NOMO-1 treated with dmso at 0.1 percent for 144 hours (cell line): Measurements from ENCODE around the gene SORCS3.
"Not testable (repeated sequence)": the region's sequence is repeated elsewhere in the genome, so short reads cannot be mapped to it uniquely, and the experiment has no call there.

Experiments used
- DNase-seq: peaks from one replicate; lab custom pipeline; 2025; ENCODE audit not compliant: unreplicated experiment; lab: John Stamatoyannopoulos, UW

SORCS3 gene

GRCh38 chr10:104689547-104689946 is 48.5 kb downstream of the SORCS3 start:
- no peak for DNase-seq

DNA sequence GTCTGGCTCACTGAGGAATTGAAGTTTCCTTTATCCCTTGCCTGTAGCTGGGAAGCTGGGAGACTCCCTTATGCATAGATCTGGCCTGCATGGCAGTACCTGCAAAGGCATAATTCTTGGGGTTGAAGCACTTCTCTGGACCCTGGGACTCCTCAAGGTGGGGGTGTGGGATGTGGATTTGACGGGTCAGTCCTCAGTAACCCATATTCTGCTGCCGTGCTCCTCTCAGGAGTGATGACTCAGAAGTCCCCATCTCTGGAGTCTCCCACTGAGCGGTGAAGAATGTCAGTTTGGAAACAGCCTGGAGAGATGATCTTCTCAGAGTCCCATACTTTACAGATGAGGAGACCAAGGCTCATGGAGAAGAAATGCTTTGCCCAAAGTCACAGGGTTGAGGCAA is 49.0 kb downstream of the SORCS3 start:
- no peak for DNase-seq

DNA sequence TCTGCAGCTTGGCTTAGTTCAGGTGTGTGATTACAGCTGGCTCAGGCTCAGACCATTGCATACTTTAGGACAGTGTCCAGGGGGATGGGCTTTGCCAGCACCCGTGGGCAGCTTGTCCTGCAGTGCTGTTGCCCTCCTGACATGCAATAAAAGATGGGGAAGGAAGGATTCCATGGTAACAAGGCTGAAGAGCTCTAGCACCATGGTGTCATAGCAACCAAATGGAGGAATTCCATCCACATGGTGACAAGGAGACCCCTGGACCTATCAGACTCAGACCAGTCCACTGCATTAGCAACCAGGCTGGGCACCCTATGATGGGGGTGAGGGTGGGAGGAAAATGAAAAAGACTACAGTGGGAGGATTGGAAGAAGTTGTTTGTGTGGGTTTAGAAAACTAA is 49.9 kb downstream of the SORCS3 start:
- DNase-seq: no peak

DNA sequence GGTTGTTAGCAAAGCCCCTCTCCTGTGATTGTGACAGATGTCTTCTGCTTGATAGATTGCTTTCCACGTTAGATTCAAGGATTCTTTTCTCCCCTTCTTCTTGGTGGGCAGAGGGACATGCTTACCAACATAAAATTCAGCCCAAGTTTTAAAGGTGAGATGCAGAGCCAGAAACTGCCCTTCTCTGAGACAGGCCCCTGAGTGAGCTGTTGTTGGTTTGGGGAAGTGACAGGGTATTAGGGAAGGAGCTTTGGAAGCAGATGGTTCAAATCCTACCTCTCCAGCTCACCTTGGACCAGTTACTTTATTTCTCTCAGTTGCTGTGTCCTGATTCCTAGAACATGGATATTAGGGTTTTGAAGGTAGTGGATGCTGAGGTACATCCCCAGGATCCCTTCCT is 53.0 kb downstream of the SORCS3 start:
- no peak for DNase-seq

DNA sequence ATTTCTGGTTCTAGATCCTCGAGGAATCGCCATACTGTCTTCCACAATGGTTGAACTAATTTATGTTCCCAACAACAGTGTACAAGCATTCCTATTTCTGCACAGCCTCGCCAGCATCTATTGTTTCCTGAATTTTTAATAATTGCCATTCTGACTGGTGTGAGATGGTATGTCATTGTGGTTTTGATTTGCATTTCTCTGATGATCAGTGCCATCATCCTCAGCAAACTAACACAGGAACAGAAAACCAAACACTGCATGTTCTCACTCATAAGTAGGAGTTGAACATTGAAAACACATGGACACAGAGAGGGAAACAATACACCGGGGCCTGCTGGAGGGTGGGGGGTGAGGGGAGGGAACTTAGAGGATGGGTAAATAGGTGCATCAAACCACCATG is 62.2 kb downstream of the SORCS3 start:
- DNase-seq: not testable (repeated sequence)

- DNase-seq: no peak
Observed at GRCh38 chr10:104706886-104707285, 65.8 kb downstream of the SORCS3 start.

GRCh38 chr10:104707602-104708459 is 66.7 kb downstream of the SORCS3 start:
- no peak for DNase-seq

GRCh38 chr10:104711302-104711721 is 70.2 kb downstream of the SORCS3 start:
- DNase-seq: no peak

- DNase-seq: not testable (repeated sequence)
Observed at GRCh38 chr10:104730593-104730992, 89.5 kb downstream of the SORCS3 start.

DNA sequence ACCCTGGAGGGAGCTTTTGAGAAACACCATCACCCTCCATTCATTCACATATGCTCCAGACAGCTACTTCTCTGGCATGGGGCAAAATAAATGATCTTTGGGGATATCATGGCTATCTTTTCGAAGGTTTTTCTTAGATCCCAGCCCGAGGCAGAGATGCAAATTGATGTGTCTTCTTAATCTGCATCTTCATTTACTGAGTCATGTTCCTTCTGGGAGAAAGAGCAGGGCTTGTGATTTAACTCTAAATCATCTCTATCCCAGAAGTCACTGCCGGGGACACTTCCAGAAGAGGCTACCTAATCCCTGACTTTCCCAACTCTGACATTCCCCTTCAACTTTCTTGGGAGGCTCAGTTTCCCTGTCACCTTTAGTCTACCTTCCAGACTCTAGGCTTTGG is 90.1 kb downstream of the SORCS3 start:
- DNase-seq: no peak

DNA sequence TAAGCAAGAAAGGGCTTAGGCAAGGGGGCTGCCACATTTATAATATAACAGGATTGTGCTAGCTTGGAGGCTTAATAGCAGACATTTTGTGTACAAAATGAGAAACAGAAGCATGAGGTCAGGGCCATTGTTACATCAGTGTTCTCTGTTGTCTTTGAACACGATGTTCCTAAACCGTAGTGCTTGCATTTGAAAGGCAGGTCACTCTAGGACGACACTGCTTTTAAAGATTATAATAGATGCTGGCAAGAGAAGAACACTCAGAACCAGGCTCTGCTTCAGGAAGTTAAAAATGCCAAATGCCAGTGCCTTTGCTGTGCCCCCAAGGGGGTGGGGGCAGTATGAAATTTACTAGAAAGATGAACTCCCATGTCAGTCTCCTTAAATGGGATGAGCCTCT is 91.1 kb downstream of the SORCS3 start:
- no peak for DNase-seq

DNA sequence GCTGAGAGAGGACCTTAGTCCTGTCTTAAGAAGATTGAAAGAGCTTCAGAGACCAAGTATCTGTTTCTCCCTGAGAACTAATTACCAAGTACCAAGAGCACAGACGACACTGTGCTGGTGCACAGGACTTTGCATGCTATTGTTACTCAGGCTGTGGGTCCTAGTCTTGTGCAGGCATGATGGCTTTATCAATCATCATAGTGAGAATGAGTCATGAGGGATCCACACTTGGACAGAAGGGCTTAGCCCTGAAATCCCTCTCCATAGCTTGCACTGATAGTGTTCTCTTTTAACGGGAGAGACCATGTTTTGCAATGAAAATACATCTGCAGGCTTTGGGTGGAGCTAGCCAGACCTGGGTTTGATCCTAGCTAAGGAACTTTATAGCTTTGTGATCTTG is 93.3 kb downstream of the SORCS3 start:
- DNase-seq: no peak

- no peak for DNase-seq
Observed at GRCh38 chr10:104735036-104735756, 94.1 kb downstream of the SORCS3 start.

DNA sequence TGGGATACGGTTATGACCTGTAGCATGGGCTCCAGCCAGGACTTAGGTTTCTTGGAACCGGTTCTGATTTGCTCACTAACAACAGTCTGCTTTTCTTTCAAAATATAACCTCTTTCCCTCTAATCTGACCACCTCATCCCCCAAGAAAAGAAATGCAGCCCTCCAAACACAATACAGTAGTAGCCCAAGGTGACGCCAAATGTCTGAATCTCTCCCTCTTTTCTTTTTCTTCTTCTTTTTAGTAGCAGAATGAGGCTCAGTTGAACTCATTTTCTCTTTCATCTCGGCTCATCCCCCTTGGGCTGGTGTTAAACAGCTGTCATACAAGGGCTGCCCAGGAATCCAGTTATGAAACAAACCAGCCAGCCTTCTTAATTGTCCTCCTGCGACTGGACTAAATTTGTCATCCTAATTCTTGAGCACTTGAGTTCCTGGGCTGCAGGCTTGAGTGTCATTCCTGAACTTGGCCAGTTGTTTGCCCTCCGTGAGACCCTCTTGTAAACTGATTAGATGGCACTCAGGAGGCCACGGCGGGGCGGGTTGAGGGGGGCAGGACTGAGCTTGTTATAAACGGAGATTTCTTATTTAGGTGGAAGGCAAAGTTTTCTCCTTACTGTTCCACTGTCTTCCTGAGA is 94.8 kb downstream of the SORCS3 start:
- no peak for DNase-seq

- no peak for DNase-seq
Observed at GRCh38 chr10:104741127-104741526, 100.0 kb downstream of the SORCS3 start.

DNA sequence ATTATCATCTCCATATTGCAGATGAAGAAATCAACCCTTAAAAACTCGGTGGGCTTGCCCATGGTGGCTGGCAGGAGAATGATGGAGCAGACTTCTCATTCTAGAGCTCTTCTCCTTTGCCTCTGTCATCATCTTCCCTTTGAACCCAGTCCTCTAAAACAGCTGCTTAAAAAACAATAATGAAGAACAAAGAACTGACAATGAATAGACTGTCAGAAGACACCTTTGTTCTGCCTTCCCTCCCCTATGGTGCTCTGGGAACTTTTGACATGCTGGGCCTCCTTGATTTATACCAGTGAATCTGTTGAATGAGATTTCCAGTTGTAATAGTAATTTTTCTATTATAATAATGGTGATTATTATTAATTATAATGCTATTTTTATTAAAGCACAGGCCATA is 103.0 kb downstream of the SORCS3 start:
- no peak for DNase-seq

DNA sequence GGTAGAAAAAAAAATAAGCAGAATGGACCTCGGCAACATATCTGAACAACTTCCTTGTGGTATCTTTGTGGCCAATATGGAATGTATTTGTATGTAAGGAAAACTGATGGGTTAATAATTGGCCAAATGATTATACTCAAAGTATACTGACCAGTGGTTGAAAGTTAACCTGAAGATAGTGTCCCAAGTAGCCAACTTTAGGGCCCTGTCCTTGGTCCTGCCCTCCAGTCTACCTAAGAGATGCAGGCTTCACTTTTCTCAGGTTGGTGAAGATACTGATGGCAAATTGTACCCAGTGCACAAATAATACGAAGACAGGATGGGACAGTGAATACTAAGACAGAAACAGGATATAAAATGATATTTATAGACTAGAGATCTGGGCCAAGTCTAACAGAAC is 109.2 kb downstream of the SORCS3 start:
- no peak for DNase-seq

- no peak for DNase-seq
Observed at GRCh38 chr10:104762793-104763192, 121.7 kb downstream of the SORCS3 start.

DNA sequence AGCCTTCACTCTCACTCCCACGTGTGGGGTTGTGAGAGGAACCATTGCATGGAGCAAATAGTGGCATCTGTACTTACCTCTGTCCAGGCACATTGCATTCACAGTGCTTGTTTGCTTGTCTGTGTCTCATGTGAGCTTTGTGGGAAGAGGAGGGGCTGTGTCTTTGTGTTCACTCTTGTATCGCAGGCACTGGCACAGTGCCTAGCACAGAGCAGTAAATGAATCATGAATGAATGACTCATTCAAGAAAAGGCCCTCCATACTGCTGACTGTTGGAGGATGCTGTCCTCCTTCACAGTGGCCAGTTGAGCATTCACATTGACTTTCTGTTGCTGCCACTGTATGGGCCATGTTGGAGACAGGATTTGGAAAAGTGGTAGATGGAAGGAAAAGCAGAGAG is 125.3 kb downstream of the SORCS3 start:
- no peak for DNase-seq

DNA sequence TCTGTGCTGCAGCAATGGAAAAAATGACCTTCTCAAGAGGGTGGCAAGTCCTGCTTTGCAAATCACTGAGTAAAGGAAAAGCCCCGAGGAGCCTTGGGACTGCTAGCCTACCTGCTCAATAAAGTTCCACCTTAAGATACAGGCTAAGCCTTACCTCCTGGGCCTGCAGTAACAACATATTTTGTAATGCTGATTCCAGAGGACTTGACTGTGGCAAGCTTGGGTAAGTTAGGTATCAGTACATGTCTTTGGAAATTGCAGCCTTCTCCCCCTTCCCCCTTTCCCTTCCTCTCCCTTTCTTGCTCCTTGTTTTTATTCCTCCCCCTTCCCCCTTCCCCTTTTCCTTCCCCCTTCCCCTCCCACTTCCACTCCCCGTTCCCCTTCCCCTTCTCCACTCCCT is 126.2 kb downstream of the SORCS3 start:
- DNase-seq: no peak

DNA sequence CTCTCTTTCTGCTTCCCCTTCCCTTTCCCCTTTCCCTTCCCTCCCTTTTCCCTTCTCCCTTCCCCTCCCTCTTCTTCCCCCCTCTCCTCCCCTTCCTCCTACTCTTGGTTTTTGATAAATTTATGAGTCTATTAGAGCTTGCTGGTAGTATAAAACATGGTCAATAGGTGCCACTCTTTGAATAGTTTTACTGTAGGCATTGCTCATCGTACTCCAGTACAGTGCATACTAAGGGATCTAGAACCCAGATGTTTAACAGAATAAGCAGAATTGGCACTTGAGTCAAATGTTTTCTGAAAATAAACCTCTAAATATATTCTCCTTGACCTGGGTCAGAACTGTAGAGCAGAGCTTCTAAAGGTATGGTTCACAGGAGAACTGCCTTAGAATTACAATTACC is 126.7 kb downstream of the SORCS3 start:
- no peak for DNase-seq

- DNase-seq: no peak
Observed at GRCh38 chr10:104773105-104773504, 132.0 kb downstream of the SORCS3 start.
